HG02610 (cell line): Measurements from ENCODE around the gene ALK.

Source experiments
- ATAC-seq: cut with Tn5 transposase; IDR thresholded peaks from one replicate; pipeline ENCODE4 v1.9.1; 2021; ENCODE audit warnings: mild to moderate bottlenecking, moderate library complexity; ENCODE audit not compliant: unreplicated experiment

ALK gene

DNA sequence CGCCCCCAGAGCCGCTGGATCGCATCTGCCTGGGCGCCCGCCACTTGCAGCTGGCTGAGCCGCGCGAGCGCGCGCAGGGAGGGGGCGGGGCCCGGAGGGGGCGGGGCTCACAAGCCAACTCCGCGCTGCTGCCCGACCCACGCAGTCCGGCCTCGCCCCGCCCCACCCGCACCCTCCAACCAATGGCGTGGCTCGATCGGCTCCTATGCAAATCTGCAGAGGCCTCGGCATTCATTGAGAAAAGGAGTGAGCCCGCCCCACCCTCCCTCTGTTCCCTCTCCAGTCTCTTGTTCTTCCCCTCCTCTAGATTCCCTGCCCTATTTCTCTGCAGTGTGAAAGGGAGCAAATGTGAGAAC lies at the start of gene ALK:
Gene ALK, minus strand, starts transcription at position 27 of the 356 bp plus-strand sequence. CDS start 927 bp downstream, outside the sequence.
- no peak for ATAC-seq

DNA sequence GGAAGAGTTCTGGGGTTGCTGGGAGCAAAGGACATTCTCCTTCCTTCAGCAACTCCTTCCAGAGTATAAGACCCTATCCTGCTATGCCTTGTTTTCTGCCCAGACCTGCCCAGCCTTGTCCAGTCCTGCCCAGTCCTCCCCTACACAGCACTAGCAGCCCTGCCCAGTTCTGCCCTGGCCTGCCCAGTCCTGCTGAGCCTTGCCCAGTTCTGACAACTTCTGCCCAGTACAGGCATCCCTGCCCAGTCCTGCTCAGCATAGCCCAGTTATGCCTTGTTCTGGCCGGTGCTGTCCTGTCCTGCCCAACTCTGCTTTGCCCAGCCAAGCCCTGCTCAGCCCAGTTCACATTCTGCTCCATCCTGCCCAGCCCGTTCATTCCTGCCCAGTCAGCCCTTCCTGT lies 44.9 kb upstream of the ALK start:
- ATAC-seq: no peak

DNA sequence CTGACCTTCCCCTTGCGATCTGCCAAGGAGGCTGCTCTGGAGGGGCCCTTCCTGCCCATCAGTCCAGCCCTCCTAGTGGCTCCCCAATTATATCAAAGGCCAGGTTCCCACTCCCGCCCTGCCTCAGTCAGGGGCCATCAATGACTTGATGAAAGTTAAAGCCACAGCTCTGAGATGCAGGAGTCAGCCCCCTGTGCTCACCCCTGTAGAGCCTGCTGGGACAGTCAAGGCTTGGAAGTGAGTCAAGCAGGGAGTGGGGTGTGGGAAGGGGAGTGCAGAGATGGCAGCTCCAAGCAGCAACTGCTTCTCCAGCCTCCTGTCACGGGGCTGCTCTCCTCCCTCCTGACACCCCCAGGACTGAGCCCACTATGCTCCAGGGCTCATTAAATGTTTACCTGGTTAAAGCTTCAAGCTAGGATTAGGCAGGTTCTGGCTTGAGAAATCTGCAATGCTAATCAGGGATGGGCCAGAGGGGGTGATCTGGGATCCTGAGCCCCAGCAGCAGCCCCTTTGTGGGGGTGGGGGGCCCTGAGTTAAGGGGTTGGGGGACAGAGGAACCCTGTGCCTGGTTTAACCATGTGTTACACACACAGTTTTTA lies 42.7 kb upstream of the ALK start:
- ATAC-seq: no peak

DNA sequence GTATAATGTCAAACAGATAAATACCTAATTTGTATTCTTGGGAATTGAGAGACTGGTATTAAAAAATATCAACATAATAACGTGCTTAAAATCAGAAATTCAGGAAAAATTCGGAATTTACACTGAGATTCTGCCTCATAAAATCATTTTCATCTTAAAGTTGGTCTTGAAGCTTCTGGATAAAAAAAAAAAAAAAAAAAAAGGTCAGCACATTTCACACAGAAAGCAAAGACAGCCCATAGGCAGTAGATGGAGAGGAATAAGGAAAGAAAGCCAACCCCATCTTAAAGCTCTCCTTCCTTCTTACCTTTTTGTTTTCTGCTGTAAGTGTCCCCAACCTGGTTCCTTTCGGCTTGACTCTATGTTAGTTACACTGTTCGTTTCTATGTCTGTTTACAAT lies 41.5 kb upstream of the ALK start:
- no peak for ATAC-seq

DNA sequence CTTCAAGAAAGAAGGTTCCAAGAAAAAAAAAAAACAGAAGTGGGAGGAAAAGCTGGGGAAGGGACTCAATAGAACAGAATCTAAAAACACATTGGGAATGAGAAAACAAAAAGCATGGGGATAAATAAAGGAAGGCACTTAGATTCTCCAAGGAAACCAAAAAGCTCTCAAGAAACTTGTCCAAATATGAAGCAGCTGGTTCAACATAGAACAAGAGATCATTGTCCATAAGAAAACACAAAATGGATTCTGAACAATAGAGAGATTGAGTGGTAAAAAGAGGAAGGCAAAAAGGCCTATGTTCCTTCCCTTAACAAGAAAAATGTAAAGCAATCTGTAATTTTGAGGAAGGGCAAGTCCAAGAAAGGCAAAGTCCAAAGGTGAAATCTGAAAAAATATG lies 32.9 kb upstream of the ALK start:
- no peak for ATAC-seq

DNA sequence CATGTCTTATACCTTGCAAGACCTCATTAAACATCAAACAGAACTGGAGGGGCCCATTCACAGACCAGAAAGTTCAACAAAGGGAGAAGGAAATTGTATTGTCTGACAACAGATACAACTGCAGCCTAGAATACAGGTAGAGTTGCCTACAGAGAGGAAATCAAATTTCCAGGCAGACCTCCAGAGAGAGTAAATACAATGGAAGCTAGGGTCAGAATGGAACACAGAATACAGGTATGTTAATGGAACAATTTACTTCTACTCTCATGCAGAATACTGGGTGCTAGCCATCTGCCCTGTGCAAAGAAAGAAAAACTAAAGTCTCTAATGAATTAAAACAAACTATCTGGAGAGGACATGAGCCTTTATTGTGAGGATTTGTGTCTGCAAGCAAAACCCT lies 31.6 kb upstream of the ALK start:
- no peak for ATAC-seq

DNA sequence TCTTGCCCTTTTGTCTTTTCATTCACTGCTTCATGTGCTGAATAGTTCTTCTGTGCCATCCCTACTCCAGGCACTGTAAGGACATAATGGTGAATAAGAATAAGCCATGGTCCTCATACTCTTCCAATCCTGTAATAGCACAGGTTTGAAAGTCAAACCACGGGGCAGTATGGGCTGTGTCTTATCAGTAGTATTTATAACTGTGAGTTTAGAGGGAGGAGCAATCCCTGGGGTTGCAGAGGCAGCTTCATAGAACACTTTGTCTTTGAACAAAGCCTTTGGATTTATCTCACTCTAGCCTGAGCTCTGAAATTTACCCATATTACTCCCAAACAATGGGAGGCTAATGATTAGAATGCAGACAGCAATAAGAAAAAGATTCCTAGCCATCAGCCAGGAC lies 30.2 kb upstream of the ALK start:
- ATAC-seq: no peak

DNA sequence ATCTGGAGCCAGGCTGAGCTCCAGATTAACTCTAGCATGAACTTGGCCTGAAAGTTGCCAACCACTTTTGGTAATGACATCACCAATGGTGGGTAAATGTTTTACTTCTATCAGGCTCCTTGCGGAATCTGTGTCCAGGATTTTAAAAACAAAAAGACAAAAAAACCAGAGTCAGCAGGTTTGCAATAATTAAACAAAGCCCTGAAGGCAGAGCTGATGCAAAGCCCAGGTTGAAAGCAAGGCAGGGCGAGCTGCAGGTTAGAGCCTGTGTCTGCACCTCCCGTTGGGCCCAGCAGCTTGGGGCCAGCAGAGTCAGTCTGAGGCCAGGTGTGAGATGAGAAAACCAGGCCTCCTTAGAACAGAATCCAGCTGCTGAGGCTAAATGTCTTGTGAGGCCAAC lies 29.1 kb upstream of the ALK start:
- no peak for ATAC-seq

DNA sequence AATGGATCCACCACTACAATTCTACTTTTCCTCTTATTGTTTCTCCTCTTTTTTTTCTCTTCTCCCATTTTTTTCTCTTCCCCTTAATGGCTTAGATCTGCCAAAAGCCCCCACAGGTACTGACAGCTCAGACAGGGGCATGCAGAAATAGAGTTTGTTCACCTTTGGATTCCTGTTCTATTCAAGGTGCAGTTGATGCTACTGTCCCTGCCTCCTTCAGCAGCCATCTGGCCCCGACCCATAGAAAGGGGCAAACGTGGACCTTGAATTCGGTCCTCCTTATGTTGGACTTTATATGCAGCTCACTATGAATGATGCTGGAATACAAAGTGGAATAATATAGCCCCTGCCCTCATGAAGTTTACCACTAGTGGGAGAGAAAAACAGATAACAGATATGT lies 27.7 kb upstream of the ALK start:
- ATAC-seq: no peak

DNA sequence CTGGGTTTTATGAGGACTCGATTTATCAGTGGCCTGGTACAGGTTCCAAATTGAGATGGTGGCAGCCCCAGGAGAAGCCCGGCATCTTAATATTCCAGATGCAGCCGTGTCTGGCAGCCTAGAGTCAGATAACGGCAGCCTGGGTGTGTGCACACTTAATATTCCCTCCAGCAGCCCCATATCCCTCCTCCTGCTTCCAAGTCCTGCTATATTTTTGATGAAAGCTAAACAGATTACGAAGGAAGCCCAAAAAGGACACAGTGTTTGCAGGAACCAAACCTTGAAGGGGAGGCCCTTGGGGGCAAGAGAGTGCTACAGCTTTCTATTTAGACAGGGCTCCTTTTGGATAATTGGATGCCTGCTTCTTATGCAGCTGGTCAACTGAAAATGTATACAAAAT lies 25.1 kb upstream of the ALK start:
- ATAC-seq: no peak

DNA sequence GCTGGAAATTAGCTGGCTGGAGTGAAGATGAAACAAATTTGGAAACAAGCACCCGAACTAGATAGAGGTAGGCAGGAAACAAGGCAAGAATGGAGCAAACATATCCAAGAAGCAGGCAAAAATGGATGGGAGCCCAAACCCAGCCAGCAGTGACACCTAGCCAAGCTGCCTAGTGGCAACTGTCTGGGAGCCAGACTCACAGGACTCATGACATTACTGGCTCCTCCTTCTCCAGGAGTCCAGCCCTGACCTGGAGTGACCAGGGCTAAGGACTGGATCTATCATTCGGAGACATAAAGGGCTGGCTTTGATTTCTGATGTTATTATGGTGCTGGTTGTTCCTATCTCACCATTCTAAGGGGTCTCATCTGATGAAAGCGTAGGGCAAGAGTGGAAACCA lies 21.3 kb upstream of the ALK start:
- no peak for ATAC-seq

DNA sequence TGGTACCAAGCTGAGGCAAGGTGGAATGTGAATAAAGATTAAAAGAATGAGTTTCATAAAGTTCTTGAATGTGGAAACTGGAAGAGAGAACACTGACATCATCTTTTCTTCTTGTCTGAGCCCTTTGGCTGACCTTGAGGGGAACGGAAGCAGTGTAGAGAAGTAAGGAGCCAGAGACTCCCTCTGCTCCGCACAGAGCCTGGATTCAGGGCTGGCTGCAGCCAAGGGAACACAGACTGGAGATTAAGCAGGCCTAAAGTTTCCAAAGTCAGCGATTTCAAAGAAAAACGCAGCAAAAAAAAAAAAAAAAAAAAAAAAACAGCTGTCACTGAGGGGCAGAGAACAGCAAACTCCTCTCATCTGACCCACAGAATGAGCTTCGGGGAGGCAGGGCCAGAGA lies 19.3 kb upstream of the ALK start:
- ATAC-seq: no peak

DNA sequence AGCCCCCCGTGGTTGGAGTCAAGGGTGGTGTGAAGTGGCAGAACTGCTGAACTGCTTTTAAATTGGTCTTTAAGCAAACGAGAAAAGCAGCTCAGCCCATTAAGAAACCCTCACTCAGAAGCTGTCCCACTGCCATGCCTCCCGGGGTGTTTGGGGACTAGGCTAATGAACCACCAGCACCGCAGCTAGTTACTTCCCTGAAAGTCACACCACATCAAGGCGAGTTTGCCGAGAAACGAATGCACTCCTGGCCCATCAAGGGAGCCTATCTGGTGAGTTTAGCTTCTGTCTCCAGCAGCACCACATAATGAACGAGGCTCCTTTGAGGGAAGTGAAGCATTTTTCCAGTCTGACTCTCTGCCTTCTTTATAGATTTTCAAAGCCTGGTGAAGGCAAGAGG lies 14.6 kb upstream of the ALK start:
- no peak for ATAC-seq

DNA sequence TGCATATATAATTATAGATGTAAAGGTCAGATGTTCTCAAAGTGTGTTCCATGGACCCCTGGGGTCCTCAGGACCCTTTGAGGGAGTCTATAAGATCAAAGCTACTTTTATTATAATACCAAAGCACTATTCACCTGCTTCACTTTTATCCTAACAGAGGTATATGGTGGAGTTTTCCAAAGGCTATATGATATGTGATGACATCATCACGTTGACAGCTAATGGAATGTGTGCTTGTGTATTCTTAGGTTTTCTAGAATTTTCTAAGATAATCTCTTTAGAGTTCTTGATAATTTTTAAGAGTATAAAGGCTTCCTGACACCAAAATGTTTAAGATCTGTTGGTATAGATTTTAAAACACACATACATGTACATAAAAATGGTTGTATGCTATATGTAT lies 10.4 kb upstream of the ALK start:
- ATAC-seq: no peak

DNA sequence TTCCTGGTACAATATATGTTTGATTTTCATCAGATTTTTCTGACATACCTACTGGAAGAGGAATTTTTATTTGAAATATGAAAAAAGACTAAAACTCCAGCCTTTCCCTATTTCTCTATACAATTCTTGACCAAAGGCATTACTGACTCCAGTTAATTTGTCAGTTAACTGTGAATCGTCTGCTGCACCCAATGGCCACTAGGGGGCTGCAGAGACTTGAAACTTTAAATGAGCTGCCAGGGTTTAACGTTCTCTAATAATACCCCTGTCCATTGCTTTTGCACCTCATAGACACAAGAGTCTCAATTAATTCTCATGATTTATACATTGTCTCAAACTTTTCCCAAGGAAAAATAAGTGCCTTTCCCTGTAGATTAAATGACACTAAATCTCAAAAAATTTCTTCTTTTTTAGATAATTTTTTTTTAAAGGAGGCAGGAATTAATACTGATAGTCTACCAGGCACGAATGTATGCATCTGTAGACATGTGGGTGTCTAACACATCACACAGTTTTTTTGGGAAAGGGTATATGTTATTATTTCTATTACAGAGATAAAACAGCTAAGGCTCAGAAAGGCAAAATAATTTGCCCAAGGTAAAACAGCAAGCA lies 1.8 kb upstream of the ALK start:
- ATAC-seq: no peak

DNA sequence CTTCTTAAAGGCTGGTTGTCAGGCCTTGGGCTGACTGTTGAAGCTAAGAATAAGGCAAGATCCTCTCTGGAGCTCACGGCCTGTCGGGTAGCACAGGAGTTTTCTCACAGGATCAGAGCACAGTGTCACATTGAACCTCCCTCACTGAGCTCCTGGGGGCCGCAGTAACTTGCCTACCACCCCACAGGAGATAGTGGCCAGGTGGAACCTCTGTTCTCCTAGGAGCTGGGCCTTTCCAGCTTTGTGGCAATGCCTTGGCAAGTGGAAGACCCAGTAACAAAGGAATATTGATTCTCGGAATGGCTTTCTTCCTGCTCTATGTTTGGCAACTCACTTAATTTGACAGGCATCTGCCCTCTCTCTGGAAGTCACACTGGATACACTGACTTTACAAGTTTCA lies 1.2 kb upstream of the ALK start:
- no peak for ATAC-seq

DNA sequence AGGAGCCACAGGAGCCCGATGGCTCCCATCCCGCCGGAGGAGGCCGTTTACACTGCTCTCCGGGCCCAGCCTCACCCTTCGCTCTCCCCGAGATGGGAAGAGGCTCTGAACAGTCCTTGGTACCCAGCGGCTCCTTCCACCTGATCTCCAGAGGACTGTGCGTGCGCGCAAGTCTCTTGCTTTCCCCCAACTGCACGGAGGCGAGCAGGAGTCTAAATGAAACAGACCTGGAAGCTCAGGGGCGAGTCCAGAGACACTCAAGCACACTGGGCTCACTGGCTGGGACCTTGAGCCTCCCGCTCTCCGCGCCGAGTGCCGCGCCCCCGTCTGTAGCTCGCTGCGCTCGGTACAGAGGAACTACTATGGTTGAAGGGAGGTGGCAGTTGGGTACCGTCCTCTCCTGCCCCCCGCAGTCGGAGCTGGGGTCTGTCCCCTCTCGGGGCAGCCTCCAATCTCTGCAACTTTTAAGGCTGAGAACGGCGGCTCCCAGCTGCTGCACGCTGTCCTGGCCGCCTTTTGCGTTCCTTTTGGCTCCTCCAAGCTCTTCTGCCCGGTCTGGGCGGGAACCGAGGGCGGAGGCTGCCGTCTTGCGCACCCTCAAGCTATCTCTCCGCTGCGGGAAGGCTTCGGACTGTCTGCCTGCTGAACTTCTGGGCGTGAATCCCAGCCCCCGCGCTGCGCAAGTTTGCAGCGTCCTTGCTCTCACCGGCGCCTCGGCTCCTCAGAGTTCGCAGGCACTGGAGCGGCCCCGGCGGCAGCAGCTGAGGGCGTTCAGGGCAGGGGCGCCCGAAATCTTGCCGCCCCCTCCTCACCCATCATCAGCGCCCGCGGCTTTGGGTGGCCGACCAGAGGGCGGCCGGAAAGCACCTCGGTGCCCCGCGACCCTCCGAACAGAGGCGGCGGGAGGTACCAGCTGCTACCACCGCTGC lies 491 bp downstream of the ALK start:
- ATAC-seq: no peak

DNA sequence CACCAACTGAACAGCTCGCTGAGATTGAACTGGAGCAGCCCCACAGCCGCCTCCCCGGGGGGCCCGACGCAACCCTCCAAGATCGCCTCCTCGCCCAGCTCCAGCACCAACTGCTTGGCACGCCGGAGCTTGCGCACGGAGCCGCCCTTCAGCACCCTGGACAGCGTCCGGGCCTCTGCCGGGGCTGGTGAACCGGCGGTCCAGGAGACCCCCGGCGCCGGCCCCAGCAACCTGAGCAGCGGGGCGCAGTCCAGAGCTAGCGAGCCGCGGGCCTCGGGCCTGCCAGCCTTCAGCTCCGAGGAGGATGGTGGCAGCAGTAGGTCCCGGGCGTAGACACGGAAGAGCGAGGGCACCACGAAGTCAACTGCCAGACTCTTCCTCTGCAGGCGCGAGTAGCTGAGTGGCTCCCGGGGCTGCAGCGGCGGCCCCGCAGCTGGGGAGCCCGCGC lies 1.2 kb downstream of the ALK start:
- ATAC-seq: no peak

DNA sequence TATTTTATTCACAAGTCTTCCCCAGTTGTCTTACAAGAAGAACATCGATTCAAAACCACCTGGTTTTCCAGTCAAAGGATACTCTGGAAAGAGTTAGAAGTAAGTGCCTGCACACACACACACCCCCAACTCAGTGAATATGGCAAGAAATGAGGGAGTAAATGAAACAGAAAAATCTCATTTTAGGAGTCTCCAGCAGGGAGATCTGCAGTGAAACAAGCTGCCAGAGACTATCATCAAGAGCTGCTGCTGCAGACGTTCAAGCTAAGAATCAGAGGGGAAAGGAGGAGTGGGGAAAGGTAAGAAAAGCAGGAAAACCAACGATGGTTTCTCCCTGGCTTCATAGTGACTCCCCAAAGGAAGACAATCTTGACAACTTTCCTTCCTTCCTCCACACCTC lies 2.4 kb downstream of the ALK start:
- no peak for ATAC-seq

DNA sequence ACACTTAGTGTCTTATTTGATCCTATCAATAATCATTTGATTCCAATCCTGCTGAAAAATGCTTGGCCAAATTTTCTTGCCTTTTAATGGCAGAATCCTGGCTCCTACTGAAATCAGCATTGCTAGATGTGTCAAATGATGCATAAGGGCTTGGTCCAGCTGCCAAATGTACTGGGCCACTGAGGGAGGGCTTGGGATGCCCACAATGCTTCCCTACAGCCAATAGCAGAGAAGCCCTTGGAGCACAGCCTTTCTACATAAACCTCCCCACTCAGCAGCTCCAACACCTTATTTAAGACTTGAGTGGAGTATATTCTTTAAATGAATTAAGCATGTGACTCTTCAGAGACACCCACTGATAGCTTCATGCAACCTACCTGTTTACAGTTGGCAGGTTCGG lies 3.6 kb downstream of the ALK start:
- ATAC-seq: no peak

DNA sequence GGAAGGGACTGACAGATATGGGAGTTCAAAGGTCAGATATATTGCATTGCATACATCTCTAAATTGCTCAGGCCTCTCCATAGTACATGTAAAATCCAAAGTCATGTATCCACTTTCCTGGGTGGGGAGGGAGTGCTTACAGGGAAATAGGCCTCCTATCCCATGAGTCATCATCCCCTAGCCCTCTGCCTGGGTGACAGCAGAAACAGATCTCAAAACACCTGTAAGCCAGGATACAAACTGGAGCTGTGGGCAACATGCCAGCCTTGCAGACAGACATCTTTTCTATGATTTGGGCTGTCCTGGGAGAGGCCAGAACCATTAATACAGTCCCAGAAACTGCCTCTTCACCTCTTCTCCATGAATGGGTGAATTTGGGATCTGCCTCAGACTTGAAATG lies 4.8 kb downstream of the ALK start:
- ATAC-seq: no peak

DNA sequence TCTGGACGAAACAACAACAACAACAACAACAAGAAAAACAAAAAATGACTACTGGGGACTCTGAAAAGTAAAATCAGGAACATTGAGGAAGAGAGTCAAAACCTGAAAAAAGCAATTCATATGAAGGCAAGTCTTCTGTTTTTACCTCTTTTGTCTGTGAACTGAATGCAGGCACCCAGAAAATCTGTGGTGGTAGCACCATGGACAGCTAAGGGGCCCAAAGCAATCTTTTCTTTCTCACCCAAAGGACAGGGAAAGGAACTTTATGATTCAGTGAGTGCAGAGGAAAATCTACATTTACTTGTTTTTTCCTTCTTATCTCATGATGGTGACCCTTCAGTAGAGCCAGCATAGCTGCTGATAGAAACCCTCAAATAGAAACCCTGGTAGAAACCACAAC lies 10.4 kb downstream of the ALK start:
- no peak for ATAC-seq
